ENCODE measurements around the gene C17orf100.

The C17orf100 gene

DNA sequence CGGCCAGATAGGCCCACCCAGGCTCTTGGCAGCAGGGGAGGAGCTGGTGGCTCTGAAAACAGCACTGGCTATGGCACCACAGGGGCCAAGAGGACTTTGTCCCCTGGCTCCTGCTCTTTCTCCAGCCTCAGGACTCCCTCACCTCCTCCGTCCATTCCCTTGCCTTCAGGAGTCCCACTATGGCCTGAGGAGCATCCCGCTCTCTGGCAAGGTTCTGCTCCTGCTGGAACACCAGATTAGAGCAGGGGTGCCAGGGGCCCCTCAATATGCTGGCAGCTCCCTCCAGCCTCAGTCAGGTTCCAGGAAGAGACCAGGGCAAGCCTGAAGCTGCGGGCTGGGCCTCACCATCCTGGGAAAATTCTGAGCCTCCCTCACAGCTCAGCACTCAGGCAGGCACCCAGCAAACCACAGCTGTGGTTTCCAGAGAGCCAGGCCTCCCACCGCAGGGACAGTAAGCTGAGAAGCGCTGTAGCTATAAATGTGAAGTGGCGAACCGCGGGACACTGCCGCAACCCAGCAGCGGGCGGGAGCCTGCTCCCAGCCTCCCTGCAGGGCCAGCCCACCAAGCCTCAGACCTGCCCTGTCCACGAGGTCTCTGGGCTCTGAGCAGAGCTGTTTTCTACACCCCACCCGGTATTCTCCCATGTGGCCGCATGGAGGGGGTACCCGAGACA is 25.7 kb downstream of the C17orf100 start:
- Mint-ChIP-seq H3K27ac (ENCODE audit: low read depth) (no peak overlapping the region), H3K36me3 (ENCODE audit: insufficient read depth) (peaks cover 2% of the 10 kb centered on the region), H3K9me3 (no peaks in the 10 kb centered on the region), H3K4me3 (no peak overlapping the region), H3K4me1 (peaks cover 12% of the 10 kb centered on the region), H3K27me3 (peaks cover 47% of the 10 kb centered on the region)
- no peak for DNase-seq (ENCODE audit: low spot score in 2 of 2)
- no peak for ATAC-seq (replicated peaks; ENCODE audit: extremely low read depth, poor library complexity, severe bottlenecking)

DNA sequence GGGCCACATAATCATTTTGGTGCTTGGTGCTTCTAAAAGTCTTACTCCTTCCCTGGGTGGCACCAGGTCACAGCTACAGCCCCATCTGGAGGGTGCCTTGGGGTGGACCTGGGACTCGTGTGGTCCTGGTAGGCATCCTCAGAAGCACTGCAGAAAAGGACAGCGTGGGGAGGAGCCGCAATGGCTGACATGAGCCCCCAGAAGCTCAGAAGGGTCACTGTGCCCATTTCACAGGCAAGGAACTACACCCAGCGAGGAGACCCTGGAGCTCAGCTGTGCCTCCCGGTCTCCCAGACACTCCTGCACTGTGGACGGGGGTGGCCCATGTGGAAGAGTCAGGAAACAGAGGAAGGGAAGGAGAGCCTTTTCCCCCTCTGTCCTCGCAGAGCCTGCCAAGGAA is 26.4 kb downstream of the C17orf100 start:
- Mint-ChIP-seq H3K9me3 (no peaks in the 10 kb centered on the region), H3K27ac (ENCODE audit: low read depth) (no peak overlapping the region), H3K4me1 (peaks cover 12% of the 10 kb centered on the region), H3K27me3 (peaks cover 54% of the 10 kb centered on the region), H3K36me3 (ENCODE audit: insufficient read depth) (peaks cover 2% of the 10 kb centered on the region), H3K4me3 (no peak overlapping the region)
- DNase-seq (ENCODE audit: low spot score in 2 of 2): no peak
- ATAC-seq (replicated peaks; ENCODE audit: extremely low read depth, poor library complexity, severe bottlenecking): no peak

DNA sequence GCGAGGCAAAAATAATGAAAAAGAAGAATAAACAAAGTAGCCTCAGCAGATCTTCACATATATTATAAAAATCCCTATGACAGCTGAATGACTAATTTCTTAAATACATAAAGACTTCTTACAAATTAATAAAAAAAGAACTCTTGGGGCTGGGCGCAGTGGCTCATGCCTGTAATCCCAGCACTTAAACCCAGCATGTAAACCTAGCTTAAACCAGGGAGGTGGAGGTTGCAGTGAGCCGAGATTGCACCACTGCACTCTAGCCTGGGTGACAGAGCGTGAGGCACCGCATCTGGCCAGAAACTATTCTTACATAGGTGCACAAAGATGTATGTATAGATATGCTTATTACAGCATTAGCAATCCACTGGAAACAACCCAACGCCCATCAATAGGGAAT is 27.7 kb downstream of the C17orf100 start:
- H3K4me3 Mint-ChIP-seq: no peak overlapping the region
- DNase-seq (ENCODE audit: low spot score in 2 of 2) (no peak), ATAC-seq (replicated peaks; ENCODE audit: extremely low read depth, poor library complexity, severe bottlenecking) (no peak)
- peaks cover 2% of the 10 kb centered on the region for H3K36me3 Mint-ChIP-seq (ENCODE audit: insufficient read depth)
- H3K9me3 Mint-ChIP-seq: no peaks in the 10 kb centered on the region
- H3K27me3 Mint-ChIP-seq: peaks cover 57% of the 10 kb centered on the region
- no peak overlapping the region for H3K27ac Mint-ChIP-seq (ENCODE audit: low read depth)
- H3K4me1 Mint-ChIP-seq: peaks cover 12% of the 10 kb centered on the region

DNA sequence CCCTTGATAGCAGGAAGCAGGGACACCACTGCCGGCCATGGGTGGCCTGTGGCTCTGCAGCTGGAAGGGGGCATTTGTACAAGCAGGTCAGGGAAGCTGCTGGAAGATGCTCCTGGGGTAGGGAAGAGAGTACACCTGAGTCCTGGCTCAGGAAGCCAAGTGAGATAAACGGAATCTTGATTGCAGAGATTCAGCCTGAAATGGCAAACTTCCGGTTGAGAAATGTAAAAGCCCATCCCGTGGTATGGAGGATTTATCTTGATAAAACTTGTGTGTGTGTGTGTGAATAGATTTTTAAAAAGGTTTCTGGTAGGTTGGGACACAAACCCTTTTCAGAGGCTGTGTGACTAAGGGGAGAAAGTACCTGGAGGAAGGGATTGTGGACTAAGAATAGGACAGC is 29.6 kb downstream of the C17orf100 start:
- H3K27me3 Mint-ChIP-seq: peaks cover 76% of the 10 kb centered on the region

DNA sequence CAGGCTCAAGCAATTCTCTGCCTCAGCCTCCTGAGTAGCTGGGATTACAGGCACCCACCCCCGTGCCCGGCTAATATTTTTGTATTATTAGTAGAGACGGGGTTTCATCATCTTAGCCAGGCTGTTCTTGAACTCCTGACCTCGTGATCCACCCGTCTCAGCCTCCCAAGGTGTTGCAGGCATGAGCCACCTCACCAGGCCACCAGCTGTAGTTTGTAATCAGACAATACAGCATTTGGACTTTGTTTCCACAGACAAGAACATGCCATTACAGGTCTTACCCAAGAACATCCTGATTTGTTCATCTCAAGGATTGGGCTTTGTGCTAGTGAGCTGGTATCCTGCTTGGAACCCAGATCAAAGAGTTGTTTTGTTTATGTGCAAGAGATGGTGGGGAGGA is 30.1 kb downstream of the C17orf100 start:
- H3K27me3 Mint-ChIP-seq: peaks cover 81% of the 10 kb centered on the region
- no peak for DNase-seq (ENCODE audit: low spot score in 2 of 2)
- H3K4me3 Mint-ChIP-seq: no peak overlapping the region
- peaks cover 2% of the 10 kb centered on the region for H3K36me3 Mint-ChIP-seq (ENCODE audit: insufficient read depth)
- H3K4me1 Mint-ChIP-seq: peaks cover 12% of the 10 kb centered on the region
- H3K9me3 Mint-ChIP-seq: no peaks in the 10 kb centered on the region
- no peak overlapping the region for H3K27ac Mint-ChIP-seq (ENCODE audit: low read depth)
- ATAC-seq (replicated peaks; ENCODE audit: extremely low read depth, poor library complexity, severe bottlenecking): no peak

More for the DNA sequence above, 29.6 kb downstream of the C17orf100 start:
- no peak for DNase-seq (ENCODE audit: low spot score in 2 of 2)
- no peak overlapping the region for H3K4me3 Mint-ChIP-seq
- peaks cover 12% of the 10 kb centered on the region for H3K4me1 Mint-ChIP-seq
- H3K9me3 Mint-ChIP-seq: no peaks in the 10 kb centered on the region
- peaks cover 2% of the 10 kb centered on the region for H3K36me3 Mint-ChIP-seq (ENCODE audit: insufficient read depth)
- H3K27ac Mint-ChIP-seq (ENCODE audit: low read depth): no peak overlapping the region
- no peak for ATAC-seq (replicated peaks; ENCODE audit: extremely low read depth, poor library complexity, severe bottlenecking)

DNA sequence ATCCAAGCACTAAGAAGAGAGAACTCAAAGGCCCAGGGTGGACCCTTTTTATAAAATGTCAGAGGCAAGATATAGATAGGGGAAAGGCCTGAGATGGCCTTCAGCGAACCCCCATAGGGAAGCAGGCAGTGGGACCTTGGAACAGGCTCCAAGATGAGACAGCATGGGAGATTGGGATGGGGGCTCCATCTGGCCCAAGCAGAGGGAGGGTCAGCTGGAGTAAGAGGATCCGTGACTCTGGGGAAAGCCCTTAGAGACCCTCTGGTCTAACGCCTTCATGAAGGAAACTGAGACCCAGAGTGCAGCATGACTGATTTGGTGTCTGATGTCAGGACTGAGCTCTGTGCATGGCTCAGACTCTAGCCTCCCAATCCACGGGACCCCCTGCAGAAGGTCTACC is 30.8 kb downstream of the C17orf100 start:
- Mint-ChIP-seq H3K4me3 (no peak overlapping the region), H3K9me3 (no peaks in the 10 kb centered on the region), H3K27ac (ENCODE audit: low read depth) (no peak overlapping the region), H3K36me3 (ENCODE audit: insufficient read depth) (peaks cover 2% of the 10 kb centered on the region), H3K27me3 (peaks cover 86% of the 10 kb centered on the region), H3K4me1 (peaks cover 8% of the 10 kb centered on the region)
- no peak for DNase-seq (ENCODE audit: low spot score in 2 of 2)
- no peak for ATAC-seq (replicated peaks; ENCODE audit: extremely low read depth, poor library complexity, severe bottlenecking)

DNA sequence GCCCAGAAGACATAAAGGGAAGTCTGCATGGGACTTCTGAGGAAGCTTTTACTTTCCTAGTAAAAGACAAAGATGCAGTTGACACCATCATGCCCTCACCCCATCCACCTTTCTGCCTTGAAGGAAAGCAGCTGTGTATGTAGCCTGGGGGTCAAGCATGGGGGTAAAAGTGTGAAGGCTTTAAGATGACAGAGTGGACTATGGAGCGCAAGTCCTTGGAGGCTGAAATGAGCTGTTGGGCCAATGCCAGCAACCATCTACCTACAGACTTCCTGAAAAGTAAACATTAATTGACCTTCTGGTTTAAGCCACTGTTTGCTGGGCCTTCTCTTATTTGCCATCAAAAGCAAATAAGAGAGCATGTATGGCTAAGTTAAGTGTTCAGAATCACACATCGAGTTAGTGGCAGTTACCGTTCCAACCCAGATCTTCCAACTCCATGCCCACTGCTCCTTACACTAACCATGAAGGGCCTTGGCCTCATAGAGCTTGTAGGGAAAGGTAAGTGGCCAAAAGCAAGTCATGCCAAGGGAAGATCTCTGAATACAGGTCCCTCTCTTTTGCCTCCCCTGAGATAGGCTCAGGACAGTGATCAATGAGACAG is 31.6 kb downstream of the C17orf100 start:
- Mint-ChIP-seq H3K27me3 (peaks cover 86% of the 10 kb centered on the region), H3K4me1 (no peaks in the 10 kb centered on the region), H3K4me3 (no peak overlapping the region), H3K36me3 (ENCODE audit: insufficient read depth) (peaks cover 2% of the 10 kb centered on the region), H3K9me3 (no peaks in the 10 kb centered on the region), H3K27ac (ENCODE audit: low read depth) (no peak overlapping the region)
- DNase-seq (ENCODE audit: low spot score in 2 of 2): no peak
- no peak for ATAC-seq (replicated peaks; ENCODE audit: extremely low read depth, poor library complexity, severe bottlenecking)

DNA sequence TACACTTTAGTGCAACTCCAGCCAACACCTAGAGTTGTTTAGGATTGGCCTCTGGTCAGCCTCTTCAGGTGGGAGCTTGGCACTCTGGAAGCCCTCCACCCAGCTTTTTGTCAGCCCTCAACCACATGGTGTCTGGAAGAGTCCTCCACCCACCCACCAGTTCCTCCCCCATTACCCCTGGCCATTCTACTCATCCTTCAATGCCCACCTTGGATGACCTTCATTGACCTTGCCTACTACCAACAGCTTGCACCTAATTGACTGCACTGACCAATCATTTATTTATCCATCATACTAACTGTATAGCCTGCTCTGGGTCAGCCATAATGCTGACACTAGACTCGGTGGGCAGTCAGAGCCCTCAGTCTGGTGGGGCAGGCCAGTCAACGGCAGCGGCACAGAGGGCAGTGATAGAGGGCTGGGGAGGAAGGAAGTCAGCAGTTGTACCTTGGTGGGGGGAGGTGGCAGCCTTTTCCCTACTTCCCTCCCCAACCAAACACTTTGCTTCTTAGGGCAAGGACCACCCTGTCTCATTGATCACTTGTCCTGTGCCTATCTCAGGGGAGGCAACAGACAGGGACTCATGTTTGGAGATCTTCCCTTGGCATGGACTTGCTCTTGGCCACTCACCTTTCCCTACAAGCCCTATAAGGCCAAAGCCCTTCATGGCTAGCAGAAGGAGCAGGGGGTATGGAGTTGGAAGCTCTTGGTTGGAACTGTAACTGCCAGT is 32.3 kb downstream of the C17orf100 start:
- H3K4me3 Mint-ChIP-seq: no peak overlapping the region
- H3K27me3 Mint-ChIP-seq: peaks cover 79% of the 10 kb centered on the region
- peaks cover 2% of the 10 kb centered on the region for H3K36me3 Mint-ChIP-seq (ENCODE audit: insufficient read depth)
- H3K4me1 Mint-ChIP-seq: no peaks in the 10 kb centered on the region
- DNase-seq (ENCODE audit: low spot score in 2 of 2): no peak
- H3K9me3 Mint-ChIP-seq: no peaks in the 10 kb centered on the region
- H3K27ac Mint-ChIP-seq (ENCODE audit: low read depth): no peak overlapping the region
- ATAC-seq (replicated peaks; ENCODE audit: extremely low read depth, poor library complexity, severe bottlenecking): no peak

DNA sequence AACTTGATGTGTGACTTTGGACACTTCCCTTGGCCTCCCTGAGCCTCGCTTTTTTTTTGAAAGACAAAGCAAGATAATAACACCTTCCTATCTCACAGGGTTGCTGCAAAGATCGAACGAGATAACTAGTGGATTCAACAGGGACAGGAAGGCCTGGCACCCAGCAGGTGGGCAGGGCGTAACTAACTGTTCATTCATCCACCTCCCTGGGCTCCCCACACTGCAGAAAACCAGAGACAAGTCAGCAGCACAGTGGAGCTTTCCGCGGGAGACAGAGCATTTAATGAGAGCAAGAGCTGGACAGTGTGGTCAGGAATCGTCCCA is 32.9 kb downstream of the C17orf100 start:
- ATAC-seq (replicated peaks; ENCODE audit: extremely low read depth, poor library complexity, severe bottlenecking): no peak
- no peak for DNase-seq (ENCODE audit: low spot score in 2 of 2)
- no peaks in the 10 kb centered on the region for H3K4me1 Mint-ChIP-seq
- H3K4me3 Mint-ChIP-seq: no peak overlapping the region
- H3K36me3 Mint-ChIP-seq (ENCODE audit: insufficient read depth): peaks cover 2% of the 10 kb centered on the region
- peaks cover 79% of the 10 kb centered on the region for H3K27me3 Mint-ChIP-seq
- H3K27ac Mint-ChIP-seq (ENCODE audit: low read depth): no peak overlapping the region
- H3K9me3 Mint-ChIP-seq: no peaks in the 10 kb centered on the region

DNA sequence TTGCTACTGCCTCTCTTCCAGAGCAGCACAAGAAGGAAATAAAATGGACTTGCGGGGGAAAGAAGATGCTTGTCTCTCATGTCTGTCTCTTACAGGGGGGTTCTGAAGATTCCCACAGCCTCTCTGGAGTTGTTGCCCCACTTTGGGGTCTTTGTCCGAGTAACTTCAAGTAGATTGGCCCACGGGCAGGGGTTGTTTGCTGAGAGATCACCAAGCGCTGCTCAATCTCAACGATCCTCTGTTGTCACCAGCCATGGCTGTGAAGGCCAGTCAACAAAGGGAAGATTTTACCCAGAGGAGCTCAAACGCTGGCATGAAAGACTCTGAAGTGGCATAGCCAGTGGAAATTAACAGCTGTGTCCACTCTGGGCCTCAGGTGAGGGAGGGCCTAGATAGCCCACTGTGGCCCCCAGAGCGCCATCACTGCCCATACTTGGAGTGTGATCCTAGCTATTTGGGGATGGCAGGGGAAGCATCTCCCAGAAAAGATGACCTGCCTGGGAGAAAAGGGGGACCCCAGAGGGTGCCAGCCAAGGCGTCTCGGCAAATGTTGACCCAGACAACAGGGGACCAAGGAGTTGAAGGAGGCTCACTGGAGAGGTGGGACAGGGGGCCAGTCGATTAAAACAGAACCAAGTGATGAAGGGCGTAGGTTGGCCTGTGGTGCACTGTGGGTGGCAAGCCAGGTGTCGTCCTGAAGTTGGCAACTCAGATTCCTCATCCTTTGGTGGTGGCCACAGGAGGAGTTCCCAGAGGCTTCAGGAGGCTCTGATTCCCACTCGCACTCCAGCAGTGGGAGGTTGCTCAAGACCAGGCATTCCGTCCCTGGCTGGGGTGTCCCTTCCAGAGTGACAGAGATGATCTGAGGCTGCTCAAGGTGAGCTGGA is 33.6 kb downstream of the C17orf100 start:
- no peaks in the 10 kb centered on the region for H3K4me1 Mint-ChIP-seq
- H3K4me3 Mint-ChIP-seq: no peak overlapping the region
- peaks cover 83% of the 10 kb centered on the region for H3K27me3 Mint-ChIP-seq
- no peaks in the 10 kb centered on the region for H3K9me3 Mint-ChIP-seq
- no peak for ATAC-seq (replicated peaks; ENCODE audit: extremely low read depth, poor library complexity, severe bottlenecking)
- H3K27ac Mint-ChIP-seq (ENCODE audit: low read depth): no peak overlapping the region
- DNase-seq (ENCODE audit: low spot score in 2 of 2): no peak
- peaks cover 3% of the 10 kb centered on the region for H3K36me3 Mint-ChIP-seq (ENCODE audit: insufficient read depth)

DNA sequence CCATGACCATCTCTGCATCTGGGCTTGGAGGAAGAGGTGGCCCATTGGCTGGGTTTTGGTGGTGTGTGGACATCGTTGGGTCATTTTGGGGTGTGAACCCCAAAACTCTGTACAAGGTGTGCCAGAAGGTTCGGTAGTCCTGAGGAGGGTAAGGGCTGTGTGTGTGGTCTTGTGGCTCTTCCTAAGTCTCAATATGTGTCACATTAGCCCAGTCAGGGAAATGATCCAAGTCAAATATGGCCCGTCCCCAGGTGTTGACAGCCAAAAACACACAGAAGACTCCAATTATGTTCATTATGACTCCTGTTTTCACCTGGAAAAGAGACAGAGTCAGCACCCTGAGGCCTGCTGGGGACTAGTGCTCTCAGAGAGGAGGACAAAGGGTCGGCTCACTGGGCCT is 34.5 kb downstream of the C17orf100 start:
- no peak overlapping the region for H3K27ac Mint-ChIP-seq (ENCODE audit: low read depth)
- H3K36me3 Mint-ChIP-seq (ENCODE audit: insufficient read depth): peaks cover 3% of the 10 kb centered on the region
- ATAC-seq (replicated peaks; ENCODE audit: extremely low read depth, poor library complexity, severe bottlenecking) (no peak), DNase-seq (ENCODE audit: low spot score in 2 of 2) (no peak)
- H3K4me1 Mint-ChIP-seq: no peaks in the 10 kb centered on the region
- no peaks in the 10 kb centered on the region for H3K9me3 Mint-ChIP-seq
- no peak overlapping the region for H3K4me3 Mint-ChIP-seq
- peaks cover 83% of the 10 kb centered on the region for H3K27me3 Mint-ChIP-seq

DNA sequence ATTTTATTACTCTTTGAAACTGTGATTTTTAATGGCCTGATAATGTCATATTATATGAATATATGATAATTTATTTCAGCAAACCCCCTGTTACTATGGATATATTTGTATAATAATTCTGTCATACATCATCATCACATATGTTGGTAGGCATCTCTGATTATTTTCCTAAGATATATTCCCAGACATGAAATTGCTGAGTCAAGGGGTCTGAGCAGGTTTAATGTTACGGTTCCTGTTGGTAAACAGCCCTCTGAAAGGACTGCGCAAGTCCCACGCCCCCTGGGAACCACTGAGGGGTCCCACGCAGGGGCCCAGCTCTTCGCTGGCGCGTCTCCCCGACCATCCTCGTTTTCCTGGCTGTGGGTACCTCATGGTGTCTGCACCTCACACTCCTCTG is 37.4 kb downstream of the C17orf100 start:
- Mint-ChIP-seq H3K27ac (ENCODE audit: low read depth) (no peak overlapping the region), H3K4me3 (no peak overlapping the region), H3K36me3 (ENCODE audit: insufficient read depth) (peaks cover 1% of the 10 kb centered on the region), H3K4me1 (no peaks in the 10 kb centered on the region), H3K27me3 (peaks cover 84% of the 10 kb centered on the region), H3K9me3 (no peaks in the 10 kb centered on the region)
- DNase-seq (ENCODE audit: low spot score in 2 of 2) (no peak), ATAC-seq (replicated peaks; ENCODE audit: extremely low read depth, poor library complexity, severe bottlenecking) (no peak)
